ENCODE data around the gene MLX. TPM values are rescaled to one million over a fixed set of nuclear protein-coding genes. Genes with fewer than 3 reads are reported as not detected.
"Not testable (repeated sequence)": the region's sequence is repeated elsewhere in the genome, so short reads cannot be mapped to it uniquely, and the experiment has no call there.

Gene MLX
- total RNA-seq, 4 donors from 2014 or later = 81.3 to 191 (median 143) TPM

DNA sequence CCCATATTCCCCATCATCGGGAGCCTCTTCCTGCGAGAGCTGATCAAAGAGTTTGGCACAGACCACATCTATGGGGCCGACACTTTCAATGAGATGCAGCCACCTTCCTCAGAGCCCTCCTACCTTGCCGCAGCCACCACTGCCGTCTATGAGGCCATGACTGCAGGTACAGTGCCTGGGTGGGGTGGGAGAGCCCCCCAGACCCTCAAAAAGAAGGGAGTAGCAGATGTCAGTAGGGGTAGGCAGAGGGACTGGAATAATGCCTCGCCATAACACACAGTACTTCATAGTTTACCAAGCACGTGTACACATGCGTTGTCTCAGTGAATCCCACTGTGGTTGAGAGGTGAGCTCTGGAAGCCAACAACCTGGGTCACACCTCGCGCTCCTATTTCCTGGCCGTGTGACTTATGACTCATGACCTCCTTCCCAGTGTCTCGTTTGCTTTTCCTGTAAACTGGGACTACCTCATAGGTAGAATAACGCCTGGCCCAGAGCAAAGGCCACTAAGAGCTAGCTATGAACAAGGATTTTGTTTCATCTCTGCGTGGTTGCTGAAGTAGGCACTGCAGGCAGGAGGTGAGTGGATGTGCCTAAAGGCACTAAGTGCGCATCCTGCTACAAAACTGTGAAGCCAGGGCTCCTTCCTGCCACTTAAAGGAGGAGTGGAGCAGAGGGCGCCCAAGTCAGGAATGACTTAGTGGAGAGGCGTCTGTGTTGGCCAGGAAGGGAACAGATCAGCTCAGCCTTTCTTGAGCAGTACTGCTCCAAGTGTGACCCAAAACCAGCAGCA, 25.7 kb upstream of the MLX start:
- 74 to 100% methylated on average over 1 to 17 of the region's 17 CpGs for WGBS, 2 donors (ENCODE audit: low coverage in 1 of 2)
- H3K27ac ChIP-seq = peak overlapping the region; percentile 52 to 76 (median 68)
- in situ Hi-C loops (cut with MboI; ENCODE audit: low pct_ligation_motif_present in 1 of 4, low pct_unique_long_range_greater_than_20kb in 1 of 4, low sequenced_read_pairs in 3 of 4) = no loop called here

DNA sequence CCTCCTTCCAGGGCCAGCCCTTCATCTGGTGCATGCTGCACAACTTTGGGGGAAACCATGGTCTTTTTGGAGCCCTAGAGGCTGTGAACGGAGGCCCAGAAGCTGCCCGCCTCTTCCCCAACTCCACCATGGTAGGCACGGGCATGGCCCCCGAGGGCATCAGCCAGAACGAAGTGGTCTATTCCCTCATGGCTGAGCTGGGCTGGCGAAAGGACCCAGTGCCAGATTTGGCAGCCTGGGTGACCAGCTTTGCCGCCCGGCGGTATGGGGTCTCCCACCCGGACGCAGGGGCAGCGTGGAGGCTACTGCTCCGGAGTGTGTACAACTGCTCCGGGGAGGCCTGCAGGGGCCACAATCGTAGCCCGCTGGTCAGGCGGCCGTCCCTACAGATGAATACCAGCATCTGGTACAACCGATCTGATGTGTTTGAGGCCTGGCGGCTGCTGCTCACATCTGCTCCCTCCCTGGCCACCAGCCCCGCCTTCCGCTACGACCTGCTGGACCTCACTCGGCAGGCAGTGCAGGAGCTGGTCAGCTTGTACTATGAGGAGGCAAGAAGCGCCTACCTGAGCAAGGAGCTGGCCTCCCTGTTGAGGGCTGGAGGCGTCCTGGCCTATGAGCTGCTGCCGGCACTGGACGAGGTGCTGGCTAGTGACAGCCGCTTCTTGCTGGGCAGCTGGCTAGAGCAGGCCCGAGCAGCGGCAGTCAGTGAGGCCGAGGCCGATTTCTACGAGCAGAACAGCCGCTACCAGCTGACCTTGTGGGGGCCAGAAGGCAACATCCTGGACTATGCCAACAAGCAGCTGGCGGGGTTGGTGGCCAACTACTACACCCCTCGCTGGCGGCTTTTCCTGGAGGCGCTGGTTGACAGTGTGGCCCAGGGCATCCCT, 23.5 kb upstream of the MLX start:
- Histone ChIP-seq H3K4me3 (no peak overlapping the region), H3K27ac (no peak overlapping the region), H3K36me3 (peaks cover 0 to 4% (median 0%) of the 10 kb centered on the region in 4 donors), H3K4me1 (peaks cover 5 to 17% (median 13%) of the 10 kb centered on the region in 4 donors), H3K9me3 (no peaks in the 10 kb centered on the region), H3K27me3 (no peaks in the 10 kb centered on the region)
- TF ChIP-seq EP300 (IDR thresholded peaks at IDR 0.05; ENCODE audit: low read depth) = no peak
- TF ChIP-seq POLR2AphosphoS5 (IDR thresholded peaks at IDR 0.05) = no peak
- no peak for TF ChIP-seq CTCF (IDR thresholded peaks at IDR 0.05)
- no peak for TF ChIP-seq POLR2A (IDR thresholded peaks at IDR 0.05)
- no peak for DNase-seq
- in situ Hi-C loops (cut with MboI; ENCODE audit: low pct_ligation_motif_present in 1 of 4, low pct_unique_long_range_greater_than_20kb in 1 of 4, low sequenced_read_pairs in 3 of 4) (no loop called here), intact Hi-C loops (cut with DNase I; ENCODE audit: low total_unique reads) (no loop called here)
- 94% methylated on average over 36 of the region's 39 CpGs; no CpG with 5 or more reads in 1 of the 2 donors for WGBS, 2 donors (ENCODE audit: low coverage in 1 of 2)

More for the DNA sequence above, 25.7 kb upstream of the MLX start:
- Histone ChIP-seq H3K27me3 (no peaks in the 10 kb centered on the region), H3K36me3 (peaks cover 0 to 4% (median 0%) of the 10 kb centered on the region in 4 donors), H3K4me3 (no peak overlapping the region), H3K9me3 (no peaks in the 10 kb centered on the region), H3K4me1 (peaks cover 10 to 29% (median 19%) of the 10 kb centered on the region in 4 donors)
- TF ChIP-seq POLR2AphosphoS5 (IDR thresholded peaks at IDR 0.05) (peak in 2 of 3 donors; percentile 66 to 80), POLR2A (IDR thresholded peaks at IDR 0.05) (peak; percentile 53), CTCF (IDR thresholded peaks at IDR 0.05) (no peak), EP300 (IDR thresholded peaks at IDR 0.05; ENCODE audit: low read depth) (no peak)
- peak; percentile 61 for DNase-seq
- intact Hi-C loops (cut with DNase I; ENCODE audit: low total_unique reads) = no loop called here

DNA sequence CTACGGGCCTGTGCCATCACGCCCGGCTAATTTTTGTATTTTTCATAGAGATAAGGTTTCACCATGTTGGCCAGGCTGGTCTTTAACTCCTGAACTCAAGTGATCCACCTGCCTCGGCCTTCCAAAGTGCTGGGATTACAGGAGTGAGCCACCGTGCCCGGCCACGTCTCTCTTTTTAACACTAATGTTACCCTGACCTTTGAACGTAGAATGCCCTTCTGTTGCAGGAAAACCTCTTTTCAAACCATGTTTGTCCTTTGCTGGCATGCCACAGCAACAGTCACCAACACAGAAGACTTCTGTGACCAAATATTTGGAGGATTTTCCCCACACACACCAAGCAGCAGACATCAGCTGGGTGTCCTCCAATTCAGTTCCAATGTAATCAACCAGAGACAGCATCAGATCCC, 22.0 kb upstream of the MLX start:
- TF ChIP-seq EP300 (IDR thresholded peaks at IDR 0.05; ENCODE audit: low read depth) (no peak), POLR2AphosphoS5 (IDR thresholded peaks at IDR 0.05) (no peak), CTCF (IDR thresholded peaks at IDR 0.05) (no peak), POLR2A (IDR thresholded peaks at IDR 0.05) (no peak)
- WGBS, 2 donors (ENCODE audit: low coverage in 1 of 2) = 73% methylated on average over 8 of the region's 8 CpGs; no CpG with 5 or more reads in 1 of the 2 donors
- no peak for DNase-seq
- intact Hi-C loops (cut with DNase I; ENCODE audit: low total_unique reads) (no loop called here), in situ Hi-C loops (cut with MboI; ENCODE audit: low pct_ligation_motif_present in 1 of 4, low pct_unique_long_range_greater_than_20kb in 1 of 4, low sequenced_read_pairs in 3 of 4) (no loop called here)
- peaks cover 0 to 4% (median 0%) of the 10 kb centered on the region in 4 donors for H3K36me3 ChIP-seq
- H3K4me3 ChIP-seq = no peak overlapping the region
- H3K4me1 ChIP-seq = peaks cover 5 to 25% (median 19%) of the 10 kb centered on the region in 4 donors
- H3K9me3 ChIP-seq = no peaks in the 10 kb centered on the region
- no peak overlapping the region for H3K27ac ChIP-seq
- H3K27me3 ChIP-seq = no peaks in the 10 kb centered on the region

DNA sequence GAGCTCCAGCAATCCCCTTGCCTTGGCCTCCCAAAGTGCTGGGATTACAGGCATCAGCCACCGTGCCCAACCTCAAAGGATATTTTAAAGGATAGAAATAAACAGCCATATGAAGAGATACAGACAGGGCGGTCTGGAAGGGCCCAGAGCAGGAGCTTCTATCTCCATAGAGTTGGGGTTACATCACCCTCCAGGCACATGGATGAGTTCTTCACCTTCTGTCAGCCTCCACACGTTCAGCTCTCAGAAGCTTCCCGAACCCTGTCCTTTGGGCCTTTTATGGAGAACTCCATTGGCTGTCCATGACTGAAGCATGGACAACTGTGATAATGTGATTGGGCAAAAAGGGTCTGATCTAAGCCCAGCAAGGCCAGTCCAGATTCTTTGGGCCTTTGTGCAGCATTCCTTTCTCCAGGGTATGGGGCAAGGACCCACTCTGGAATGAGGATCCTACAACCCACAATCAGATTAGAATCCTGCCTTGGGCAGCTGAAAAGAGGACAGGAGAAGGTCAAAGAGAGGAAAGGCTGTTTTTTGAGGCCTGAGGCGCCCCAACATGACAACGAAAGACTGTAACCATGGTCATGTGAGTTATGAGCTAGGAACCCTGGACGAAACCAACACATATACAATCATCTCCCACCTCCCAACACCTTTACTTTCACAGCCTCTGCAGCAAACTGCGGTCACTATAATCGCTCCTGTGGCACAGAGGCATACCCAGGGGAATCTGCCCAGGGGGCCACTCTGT, 21.0 kb upstream of the MLX start:
- H3K4me1 ChIP-seq = peaks cover 3 to 23% (median 18%) of the 10 kb centered on the region in 4 donors
- H3K27ac ChIP-seq; DNase-seq; H3K4me3 ChIP-seq; H3K36me3 ChIP-seq; in situ Hi-C loops (cut with MboI; ENCODE audit: low pct_ligation_motif_present in 1 of 4, low pct_unique_long_range_greater_than_20kb in 1 of 4, low sequenced_read_pairs in 3 of 4); H3K9me3 ChIP-seq; intact Hi-C loops (cut with DNase I; ENCODE audit: low total_unique reads); H3K27me3 ChIP-seq: not testable (repeated sequence)
- 85% methylated on average over 7 of the region's 9 CpGs; no CpG with 5 or more reads in 1 of the 2 donors for WGBS, 2 donors (ENCODE audit: low coverage in 1 of 2)

Measured in transverse colon (tissue), 4 donors.